CD14-positive monocyte (primary cell): ENCODE data around the gene SSNA1. TPM values are rescaled to one million over a fixed set of nuclear protein-coding genes. Genes with fewer than 3 reads are reported as not detected.

Experiments
- DNase-seq, 3 donors: peaks; one replicate each; pipeline ENCODE4 v3.0.0-alpha.2; 2011 to 2022
- H2AFZ ChIP-seq: 2 replicates; pipeline ENCODE4 v1.6.0; 2012; ENCODE audit warnings: mild to moderate bottlenecking, low read depth, low read length, inconsistent platforms; ENCODE audit not compliant: insufficient read depth, poor library complexity, severe bottlenecking
- H3K27ac ChIP-seq, 2 donors: 1 replicate in 1 of 2; 2 replicates in 1 of 2; pipeline ENCODE4 v1.5.1; 2012 to 2013; ENCODE audit warnings: low read length in 2 of 2, control low read depth in 1 of 2, inconsistent platforms in 1 of 2, low read depth in 1 of 2, mild to moderate bottlenecking in 1 of 2
- H3K27me3 ChIP-seq, 2 donors: one replicate each; pipeline versions ENCODE4 v1.6.0 to v1.6.1; 2011 to 2013; ENCODE audit warnings: low read length in 2 of 2; ENCODE audit not compliant: control insufficient read depth in 2 of 2, insufficient read depth in 2 of 2
- H3K36me3 ChIP-seq, 2 donors: replicated peaks in 1 of 2; 1 replicate in 1 of 2; 2 replicates in 1 of 2; pipeline versions ENCODE4 v1.5.1 to v1.6.1; 2012 to 2013; ENCODE audit warnings: low read length in 2 of 2, control low read depth in 1 of 2, inconsistent platforms in 1 of 2, mild to moderate bottlenecking in 1 of 2; ENCODE audit not compliant: insufficient read depth in 2 of 2, control insufficient read depth in 1 of 2
- H3K4me1 ChIP-seq, 2 donors: 1 replicate in 1 of 2; 2 replicates in 1 of 2; pipeline versions ENCODE4 v1.5.1 to v1.6.1; 2012 to 2013; ENCODE audit warnings: low read length in 2 of 2, control low read depth in 1 of 2, inconsistent platforms in 1 of 2, mild to moderate bottlenecking in 1 of 2, moderate library complexity in 1 of 2; ENCODE audit not compliant: insufficient read depth in 2 of 2, control insufficient read depth in 1 of 2
- H3K4me2 ChIP-seq: replicated peaks from 2 replicates; pipeline ENCODE3; 2012; ENCODE audit warnings: low read length, moderate library complexity, mild to moderate bottlenecking; ENCODE audit not compliant: poor library complexity, severe bottlenecking; ENCODE audit errors: extremely low read depth
- H3K4me3 ChIP-seq, 3 experiments: fragments of 200-600 bp in 1 of 3; sonication (generic) in 1 of 3; replicated peaks in 1 of 3; 1 replicate in 2 of 3; 2 replicates in 1 of 3; pipeline ENCODE4 v1.5.1; 2011 to 2013; ENCODE audit warnings: low read length in 3 of 3, mild to moderate bottlenecking in 3 of 3, control low read depth in 2 of 3, low read depth in 2 of 3, inconsistent platforms in 1 of 3, moderate library complexity in 1 of 3
- H3K79me2 ChIP-seq: 2 replicates; pipeline ENCODE4 v1.6.0; 2012; ENCODE audit warnings: mild to moderate bottlenecking, control low read depth, inconsistent platforms, low read length, moderate library complexity; ENCODE audit not compliant: insufficient read depth
- H3K9ac ChIP-seq: 2 replicates; pipeline ENCODE4 v1.6.0; 2017; ENCODE audit warnings: low read length, mild to moderate bottlenecking; ENCODE audit not compliant: insufficient read depth, poor library complexity, severe bottlenecking
- H3K9me3 ChIP-seq, 2 donors: replicated peaks in 1 of 2; 1 replicate in 1 of 2; 2 replicates in 1 of 2; pipeline versions ENCODE4 v1.5.1 to v1.6.1; 2012 to 2013; ENCODE audit warnings: low read length in 2 of 2, control low read depth in 1 of 2; ENCODE audit not compliant: control insufficient read depth in 1 of 2, insufficient read depth in 1 of 2
- H4K20me1 ChIP-seq: 2 replicates; pipeline ENCODE4 v1.6.0; 2012; ENCODE audit warnings: mild to moderate bottlenecking, low read length, control low read depth, moderate library complexity; ENCODE audit not compliant: insufficient read depth
- H3K27ac Mint-ChIP-seq, 7 donors: one replicate each; pipeline ENCODE4 v1.8.0; 2020; ENCODE audit warnings: mild to moderate bottlenecking in 7 of 7, mixed read lengths in 7 of 7, moderate library complexity in 6 of 7, inconsistent platforms in 2 of 7
- H3K27me3 Mint-ChIP-seq, 3 donors: one replicate each; pipeline ENCODE4 v1.8.0; 2021 to 2022; ENCODE audit warnings: low read depth in 3 of 3, mild to moderate bottlenecking in 3 of 3, mixed read lengths in 3 of 3, moderate library complexity in 3 of 3, inconsistent platforms in 1 of 3
- H3K36me3 Mint-ChIP-seq, 2 donors: one replicate each; pipeline ENCODE4 v1.8.0; 2020; ENCODE audit warnings: mixed read lengths in 2 of 2, inconsistent platforms in 1 of 2, mild to moderate bottlenecking in 1 of 2
- H3K4me1 Mint-ChIP-seq: one replicate; pipeline ENCODE4 v1.8.0; 2020; ENCODE audit warnings: mild to moderate bottlenecking, mixed read lengths
- H3K4me3 Mint-ChIP-seq, 2 donors: one replicate each; pipeline ENCODE4 v1.8.0; 2020; ENCODE audit warnings: mild to moderate bottlenecking in 2 of 2, mixed read lengths in 2 of 2, moderate library complexity in 1 of 2
- H3K9me3 Mint-ChIP-seq, 7 donors: one replicate each; pipeline ENCODE4 v1.8.0; 2020 to 2022; ENCODE audit warnings: mixed read lengths in 7 of 7, mild to moderate bottlenecking in 6 of 7, moderate library complexity in 6 of 7, inconsistent platforms in 2 of 7
- WGBS: methylation state at CpG from one replicate; pipeline ENCODE4 v1.1.5; 2013; ENCODE audit warnings: missing lambda C conversion rate; ENCODE audit not compliant: insufficient coverage; 5-methylcytosine and 5-hydroxymethylcytosine counted together
- intact Hi-C, 2 donors: fragments of 100-400 bp; cut with micrococcal nuclease; formaldehyde crosslinking; loops; one replicate each; pipeline versions ENCODE4 v1.15.0 to v1.15.1; 2023
- polyA plus RNA-seq, 3 donors: library from polyadenylated mRNA; depleted of rRNA in 1 of 3; unstranded in 2 of 3; stranded (reverse) in 1 of 3; fragments of 300-500 nt in 2 of 3; fragments of >200 nt in 1 of 3; fragmentation: Illumina TruSeq in 2 of 3; gene quantifications; 1 replicate in 2 of 3; 2 replicates in 1 of 3; pipeline ENCODE4 v1.2.3, GENCODE V29; 2012 to 2021
- TF ChIP-seq, protein P1 (sequence below): fragments of 200-600 bp; IDR thresholded peaks from one replicate; pipeline ENCODE4 v1.8.0; 2022; ENCODE audit warnings: antibody characterized with exemption, mild to moderate bottlenecking

SSNA1 gene
- polyA plus RNA-seq, 3 donors = 87.0 to 118 (median 98.3) TPM

DNA sequence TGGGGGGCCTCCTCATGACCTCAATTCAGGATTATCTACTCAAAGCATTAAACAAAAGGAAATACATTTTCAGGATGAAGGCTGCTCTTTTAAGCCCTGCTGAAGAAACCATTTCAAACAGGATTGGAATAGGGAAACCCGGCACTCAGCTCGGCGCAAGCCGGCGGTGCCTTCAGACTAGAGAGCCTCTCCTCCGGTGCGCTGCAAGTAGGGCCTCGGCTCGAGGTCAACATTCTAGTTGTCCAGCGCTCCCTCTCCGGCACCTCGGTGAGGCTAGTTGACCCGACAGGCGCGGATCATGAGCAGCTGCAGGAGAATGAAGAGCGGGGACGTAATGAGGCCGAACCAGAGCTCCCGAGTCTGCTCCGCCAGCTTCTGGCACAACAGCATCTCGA is 16.3 kb downstream of the SSNA1 start:
- Histone ChIP-seq H3K9ac (peak overlapping the region; percentile 92), H3K27me3 (no peaks in the 10 kb centered on the region), H3K4me3 (peak overlapping the region; percentile 77 to 91 (median 84)), H3K4me2 (peak overlapping the region; percentile 89), H2AFZ (peak overlapping the region; percentile 86), H3K36me3 (peaks cover 4 to 18% of the 10 kb centered on the region in 2 donors), H4K20me1 (peaks cover 7% of the 10 kb centered on the region), H3K4me1 (peaks cover 35 to 52% of the 10 kb centered on the region in 2 donors), H3K79me2 (peaks cover 56% of the 10 kb centered on the region), H3K9me3 (no peaks in the 10 kb centered on the region), H3K27ac (peak overlapping the region; percentile 73 to 92)
- Mint-ChIP-seq H3K36me3 (peaks cover 15 to 24% of the 10 kb centered on the region in 2 donors), H3K9me3 (peaks cover 0 to 2% (median 0%) of the 10 kb centered on the region in 7 donors), H3K4me1 (peaks cover 46% of the 10 kb centered on the region), H3K27ac (peak overlapping the region; percentile 91 to 96 (median 93)), H3K4me3 (peak overlapping the region; percentile 92 to 94), H3K27me3 (peaks cover 0 to 1% (median 0%) of the 10 kb centered on the region in 3 donors)
- intact Hi-C loops = loop anchor here (1.0 to 5.0 kb wide), 4 partner anchors 16 to 348 kb away; partner anchors contain the start of genes ANAPC2 (in 1 of the 2), MRPL41 (in 1 of the 2), PNPLA7 (in 1 of the 2) and SSNA1 (in 1 of the 2)
- TF ChIP-seq, protein P1, sequence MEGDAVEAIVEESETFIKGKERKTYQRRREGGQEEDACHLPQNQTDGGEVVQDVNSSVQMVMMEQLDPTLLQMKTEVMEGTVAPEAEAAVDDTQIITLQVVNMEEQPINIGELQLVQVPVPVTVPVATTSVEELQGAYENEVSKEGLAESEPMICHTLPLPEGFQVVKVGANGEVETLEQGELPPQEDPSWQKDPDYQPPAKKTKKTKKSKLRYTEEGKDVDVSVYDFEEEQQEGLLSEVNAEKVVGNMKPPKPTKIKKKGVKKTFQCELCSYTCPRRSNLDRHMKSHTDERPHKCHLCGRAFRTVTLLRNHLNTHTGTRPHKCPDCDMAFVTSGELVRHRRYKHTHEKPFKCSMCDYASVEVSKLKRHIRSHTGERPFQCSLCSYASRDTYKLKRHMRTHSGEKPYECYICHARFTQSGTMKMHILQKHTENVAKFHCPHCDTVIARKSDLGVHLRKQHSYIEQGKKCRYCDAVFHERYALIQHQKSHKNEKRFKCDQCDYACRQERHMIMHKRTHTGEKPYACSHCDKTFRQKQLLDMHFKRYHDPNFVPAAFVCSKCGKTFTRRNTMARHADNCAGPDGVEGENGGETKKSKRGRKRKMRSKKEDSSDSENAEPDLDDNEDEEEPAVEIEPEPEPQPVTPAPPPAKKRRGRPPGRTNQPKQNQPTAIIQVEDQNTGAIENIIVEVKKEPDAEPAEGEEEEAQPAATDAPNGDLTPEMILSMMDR = no peak
- DNase-seq = no peak
- 22% methylated on average over 21 of the region's 21 CpGs for WGBS

- H3K4me3 Mint-ChIP-seq = peak within 1 kb of the TSS; percentile 92 to 96
- under 1% methylated on average over 98 of the region's 98 CpGs for WGBS
- H3K27ac Mint-ChIP-seq = peak within 1 kb of the TSS; percentile 91 to 96 (median 93)
- H3K4me1 ChIP-seq = peaks cover 35 to 50% of the 10 kb centered on the region in 2 donors
- H3K27ac ChIP-seq = peak within 1 kb of the TSS; percentile 73 to 92
- TF ChIP-seq, protein P1 = no peak
- peaks cover 56% of the 10 kb centered on the region for H3K79me2 ChIP-seq
- DNase-seq = peak; percentile 85 to 87 (median 86)
- H3K27me3 Mint-ChIP-seq = peaks cover 0 to 3% (median 0%) of the 10 kb centered on the region in 3 donors
- H3K9ac ChIP-seq = peak within 1 kb of the TSS; percentile 92
- H3K4me3 ChIP-seq = peak within 1 kb of the TSS; percentile 77 to 91 (median 84)
- no peaks in the 10 kb centered on the region for H3K9me3 ChIP-seq
- peaks cover 46% of the 10 kb centered on the region for H3K4me1 Mint-ChIP-seq
- H3K27me3 ChIP-seq = no peaks in the 10 kb centered on the region
- H3K36me3 ChIP-seq = peaks cover 4 to 24% of the 10 kb centered on the region in 2 donors
- peak within 1 kb of the TSS; percentile 86 for H2AFZ ChIP-seq
- H4K20me1 ChIP-seq = peaks cover 7% of the 10 kb centered on the region
- intact Hi-C loops = loop anchor here (1.0 to 2.0 kb wide), 2 partner anchors 17 to 18 kb away; partner anchors contain the start of genes ANAPC2 (in 1 of the 2) and SSNA1 (in 1 of the 2)
- H3K36me3 Mint-ChIP-seq = peaks cover 16 to 30% of the 10 kb centered on the region in 2 donors
- peaks cover 0 to 2% (median 0%) of the 10 kb centered on the region in 7 donors for H3K9me3 Mint-ChIP-seq
- H3K4me2 ChIP-seq = peak within 1 kb of the TSS; percentile 89
Observed at GRCh38 chr9:137205126-137206069, 16.9 kb downstream of the SSNA1 start, which contains the start of the genes NDOR1 and TMEM203. Gene NDOR1, plus strand, starts transcription at chr9:137205700. Its CDS starts 78 bp downstream, at chr9:137205778. Gene TMEM203, minus strand, starts transcription at chr9:137205648. Its CDS starts 234 bp downstream, at chr9:137205414.
